NCI-H128 (cell line): ENCODE results near the gene OSBPL10.

Source experiments
- DNase-seq: peaks from one replicate; lab custom pipeline; 2025; ENCODE audit not compliant: unreplicated experiment; lab: John Stamatoyannopoulos, UW

Gene OSBPL10

GRCh38 chr3:31680072-31680870 lies 300.8 kb downstream of the OSBPL10 start:
- DNase-seq: no peak

- DNase-seq: no peak
Measured at GRCh38 chr3:31676556-31676955, 304.5 kb downstream of the OSBPL10 start.

- DNase-seq: no peak
Measured at GRCh38 chr3:31673950-31674349, 307.1 kb downstream of the OSBPL10 start.

- no peak for DNase-seq
Measured at GRCh38 chr3:31671976-31672375, 309.1 kb downstream of the OSBPL10 start.

- DNase-seq: no peak
Measured at GRCh38 chr3:31671451-31671850, 309.6 kb downstream of the OSBPL10 start.

GRCh38 chr3:31670722-31671121 lies 310.3 kb downstream of the OSBPL10 start:
- no peak for DNase-seq

GRCh38 chr3:31670136-31670535 lies 310.9 kb downstream of the OSBPL10 start:
- DNase-seq: no peak

- no peak for DNase-seq
Measured at GRCh38 chr3:31668242-31668641, 312.8 kb downstream of the OSBPL10 start.

GRCh38 chr3:31667582-31667981 lies 313.5 kb downstream of the OSBPL10 start:
- DNase-seq: no peak

GRCh38 chr3:31664031-31664430 lies 317.0 kb downstream of the OSBPL10 start:
- no peak for DNase-seq

- no peak for DNase-seq
Measured at GRCh38 chr3:31661993-31662670, 318.9 kb downstream of the OSBPL10 start.

GRCh38 chr3:31661286-31661685 lies 319.8 kb downstream of the OSBPL10 start:
- no peak for DNase-seq

- DNase-seq: no peak
Measured at GRCh38 chr3:31659246-31659645, 321.8 kb downstream of the OSBPL10 start.

- DNase-seq: no peak
Measured at GRCh38 chr3:31654998-31655397, 326.1 kb downstream of the OSBPL10 start.

GRCh38 chr3:31653464-31653863 lies 327.6 kb downstream of the OSBPL10 start:
- DNase-seq: no peak

- DNase-seq: no peak
Measured at GRCh38 chr3:31652296-31652695, 328.8 kb downstream of the OSBPL10 start.

GRCh38 chr3:31648286-31648968 lies 332.6 kb downstream of the OSBPL10 start:
- DNase-seq: no peak

- no peak for DNase-seq
Measured at GRCh38 chr3:31645256-31645655, 335.8 kb downstream of the OSBPL10 start.

GRCh38 chr3:31639828-31640227 lies 341.2 kb downstream of the OSBPL10 start:
- DNase-seq: no peak

GRCh38 chr3:31636694-31637442 lies 344.2 kb downstream of the OSBPL10 start:
- DNase-seq: no peak

GRCh38 chr3:31636049-31636448 lies 345.0 kb downstream of the OSBPL10 start:
- no peak for DNase-seq
